HG03354 (cell line): ENCODE data around the gene ADARB2.

Experiments
- ATAC-seq: cut with Tn5 transposase; IDR thresholded peaks from one replicate; pipeline ENCODE4 v1.9.1; 2021; ENCODE audit warnings: mild to moderate bottlenecking; ENCODE audit not compliant: unreplicated experiment, poor library complexity, severe bottlenecking

ADARB2 gene

DNA sequence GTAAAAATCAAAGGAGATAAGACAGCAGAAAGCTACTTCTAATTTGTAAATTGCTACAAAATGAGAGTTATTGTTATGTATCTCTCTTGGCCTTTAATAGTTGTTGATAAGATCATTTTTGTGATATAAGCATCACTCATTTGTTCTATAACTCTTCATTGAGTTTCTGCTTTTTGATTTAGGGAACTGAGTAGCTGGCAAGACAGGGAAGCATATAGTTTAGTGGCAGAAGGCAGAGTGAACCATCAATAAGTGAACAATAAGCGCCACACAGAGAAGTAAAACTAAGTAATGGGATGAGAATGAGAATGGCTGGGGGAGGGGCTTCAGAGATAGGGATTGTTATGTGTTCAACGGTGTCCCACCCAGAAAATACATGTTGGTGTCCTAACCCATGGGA lies 245.4 kb downstream of the ADARB2 start:
- ATAC-seq: no peak

DNA sequence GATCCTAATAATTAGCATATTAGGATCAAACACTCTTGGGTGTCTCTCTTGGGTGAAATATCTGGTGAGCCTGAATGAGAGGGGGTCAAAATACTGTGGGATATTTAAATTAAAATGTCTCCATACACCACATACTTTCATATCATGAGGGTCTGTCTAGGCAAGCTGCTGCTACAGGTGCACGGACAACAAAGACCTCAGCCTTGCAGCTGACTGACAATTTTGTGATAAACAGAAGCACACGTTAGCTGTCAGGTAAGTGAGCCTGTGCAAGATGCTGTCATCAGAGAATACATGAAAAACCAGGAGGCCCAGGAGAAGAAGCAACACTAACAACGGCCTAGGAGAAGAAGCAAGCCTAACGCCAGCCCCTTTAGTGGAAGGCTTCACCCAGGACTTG lies 247.5 kb downstream of the ADARB2 start:
- no peak for ATAC-seq

DNA sequence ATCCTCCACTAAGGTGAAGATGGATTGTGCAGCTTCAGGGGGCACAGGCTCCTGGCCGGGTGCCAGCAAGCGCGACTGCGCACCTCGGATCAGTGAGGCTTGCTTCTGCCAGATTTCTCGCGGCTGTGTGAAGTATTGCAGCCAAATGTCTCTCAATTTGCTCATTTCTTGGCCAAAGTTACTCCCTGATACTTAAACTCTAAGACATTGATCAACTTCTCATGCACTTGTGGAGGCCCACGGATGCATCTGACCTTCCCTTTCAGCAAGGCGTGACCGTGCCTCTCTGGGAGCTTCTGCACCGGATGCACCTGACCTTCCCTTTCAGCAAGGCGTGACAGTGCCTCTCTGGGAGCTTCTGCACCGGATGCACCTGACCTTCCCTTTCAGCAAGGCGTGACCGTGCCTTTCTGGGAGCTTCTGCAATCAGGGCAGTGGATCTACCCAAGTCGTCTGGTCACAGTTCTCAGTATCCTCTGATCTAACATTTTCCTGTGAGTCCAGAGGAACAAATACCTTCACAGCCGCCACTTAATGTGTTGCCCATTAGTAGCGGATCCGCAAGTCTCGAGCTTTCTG lies 248.3 kb downstream of the ADARB2 start:
- ATAC-seq: peak; percentile 96

DNA sequence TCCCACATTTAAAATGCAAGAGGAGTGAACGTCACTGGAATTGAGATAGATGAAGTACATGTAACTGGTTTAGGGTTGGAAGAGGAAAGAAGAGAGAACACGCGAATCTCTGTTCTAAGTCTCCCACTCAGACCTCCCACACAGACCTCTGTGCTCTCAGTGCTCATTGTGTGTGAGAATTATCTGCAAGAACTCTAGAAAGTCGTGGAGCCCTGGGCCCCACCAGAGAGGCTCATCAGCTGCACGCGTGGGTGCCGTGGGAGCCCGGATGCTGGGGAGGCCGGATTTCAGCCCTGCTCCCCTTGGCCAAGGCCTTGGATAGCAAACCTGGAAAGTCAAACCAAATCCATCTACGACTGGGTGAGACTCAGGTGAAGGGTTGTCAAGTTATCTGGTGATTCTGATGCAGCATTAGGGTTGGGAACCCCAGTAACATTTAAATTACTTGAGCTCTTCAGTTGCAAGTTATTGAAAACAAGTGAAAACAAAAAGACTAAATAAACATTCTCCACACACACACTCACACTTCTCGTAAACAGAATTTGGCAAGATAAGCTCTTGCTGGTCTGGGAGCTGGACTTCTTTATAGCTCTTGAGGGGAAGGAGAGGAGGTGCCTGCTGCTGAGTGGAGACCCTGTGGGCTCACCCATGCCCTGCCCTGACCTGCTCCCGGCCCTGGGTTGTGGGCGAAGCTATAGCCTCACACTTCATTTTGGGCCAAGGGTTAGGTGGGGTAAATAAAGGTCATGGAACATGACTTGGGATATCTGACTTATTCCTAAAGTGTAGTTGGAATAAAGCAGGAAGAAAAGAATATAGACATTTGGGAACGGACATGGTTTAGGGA lies 250.3 kb downstream of the ADARB2 start:
- no peak for ATAC-seq

DNA sequence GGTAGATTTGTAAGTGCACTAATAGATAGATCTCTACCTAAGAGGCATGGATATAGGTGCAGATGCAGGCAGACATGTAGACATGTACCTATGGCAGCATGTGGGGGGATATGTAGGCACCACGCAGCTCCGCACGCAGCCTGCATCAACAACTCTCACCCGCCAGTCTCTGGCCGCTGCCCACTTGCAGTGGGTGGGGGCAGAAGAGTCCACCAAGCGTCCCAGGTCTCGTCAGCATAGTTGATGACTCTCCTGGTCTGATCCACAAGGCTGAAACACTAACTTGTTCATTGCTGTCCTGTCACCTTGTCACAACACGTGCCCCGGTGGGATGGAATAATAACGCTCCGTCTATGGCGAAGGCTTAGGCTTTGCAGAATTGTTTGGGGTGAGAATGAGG lies 252.0 kb downstream of the ADARB2 start:
- no peak for ATAC-seq

DNA sequence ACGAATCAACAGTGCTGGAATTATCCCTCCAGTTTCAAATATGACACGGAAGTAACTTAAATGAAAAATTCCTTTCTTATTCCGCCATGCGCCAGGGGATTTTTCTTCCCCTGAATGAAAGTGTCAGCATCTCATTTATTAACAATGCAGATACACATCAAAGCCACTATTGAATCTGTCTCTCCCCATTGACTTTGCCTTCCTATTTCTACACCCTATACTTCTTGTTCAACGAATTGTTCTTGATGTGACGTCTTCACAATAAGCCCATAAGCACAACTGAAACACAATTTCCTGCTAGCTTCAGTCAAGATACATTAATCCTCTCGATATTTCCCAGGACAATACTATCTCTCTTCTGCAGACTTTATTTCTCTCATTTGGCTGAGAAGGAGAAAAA lies 253.5 kb downstream of the ADARB2 start:
- no peak for ATAC-seq

DNA sequence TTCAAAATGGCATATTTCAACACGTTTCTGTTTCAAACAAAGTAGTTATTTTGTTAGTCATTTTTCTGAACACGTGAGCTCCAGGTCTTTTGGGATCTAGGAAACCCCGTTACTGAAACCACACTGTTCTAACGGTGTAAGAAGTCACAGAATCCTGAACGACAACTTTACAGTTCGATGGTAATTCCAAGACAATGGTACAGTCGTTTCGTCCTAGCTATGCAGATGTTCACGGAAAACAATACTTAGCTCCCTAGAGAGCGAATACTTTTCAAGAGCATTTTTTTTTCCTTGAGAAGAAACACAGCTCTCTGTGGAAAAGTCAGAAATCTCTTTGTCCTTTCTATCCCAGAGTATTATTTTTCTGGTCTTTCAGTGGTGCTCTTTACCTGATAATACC lies 254.1 kb downstream of the ADARB2 start:
- no peak for ATAC-seq

DNA sequence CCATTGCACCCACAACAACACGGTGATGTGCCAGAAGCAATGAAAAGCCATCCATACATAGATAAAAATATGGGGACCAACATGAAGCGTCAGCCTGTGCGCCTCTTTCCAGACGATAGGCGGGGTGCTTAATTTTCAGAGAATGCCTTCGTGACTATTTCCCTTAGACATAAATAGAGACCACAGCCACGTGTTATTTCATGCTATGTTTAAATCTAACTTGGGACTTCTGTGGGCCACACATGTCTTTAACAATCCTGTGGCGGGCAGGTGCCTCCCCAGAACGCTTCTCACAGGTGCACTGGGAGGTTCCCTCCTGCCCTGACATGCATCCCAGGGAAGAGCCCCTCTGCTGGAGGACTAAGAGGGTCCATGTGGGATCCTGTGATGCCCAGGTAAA lies 259.7 kb downstream of the ADARB2 start:
- ATAC-seq: no peak

DNA sequence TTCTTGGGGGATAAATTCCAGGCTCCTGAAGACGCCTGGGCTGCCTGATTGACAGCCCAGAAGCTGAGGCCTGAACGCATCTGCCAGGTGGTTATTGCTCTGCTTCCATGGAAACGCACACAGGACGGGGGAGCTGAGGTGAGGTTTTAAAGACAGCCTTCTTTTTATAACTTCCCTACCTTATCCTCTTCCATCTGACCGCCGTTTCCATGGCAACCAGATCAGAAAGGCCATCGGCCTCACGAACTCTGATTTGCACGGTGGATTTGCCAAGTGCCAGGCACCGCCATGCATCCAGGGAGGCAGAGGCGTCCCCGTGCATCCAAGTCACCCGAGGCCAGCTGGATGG lies 260.9 kb downstream of the ADARB2 start:
- no peak for ATAC-seq

DNA sequence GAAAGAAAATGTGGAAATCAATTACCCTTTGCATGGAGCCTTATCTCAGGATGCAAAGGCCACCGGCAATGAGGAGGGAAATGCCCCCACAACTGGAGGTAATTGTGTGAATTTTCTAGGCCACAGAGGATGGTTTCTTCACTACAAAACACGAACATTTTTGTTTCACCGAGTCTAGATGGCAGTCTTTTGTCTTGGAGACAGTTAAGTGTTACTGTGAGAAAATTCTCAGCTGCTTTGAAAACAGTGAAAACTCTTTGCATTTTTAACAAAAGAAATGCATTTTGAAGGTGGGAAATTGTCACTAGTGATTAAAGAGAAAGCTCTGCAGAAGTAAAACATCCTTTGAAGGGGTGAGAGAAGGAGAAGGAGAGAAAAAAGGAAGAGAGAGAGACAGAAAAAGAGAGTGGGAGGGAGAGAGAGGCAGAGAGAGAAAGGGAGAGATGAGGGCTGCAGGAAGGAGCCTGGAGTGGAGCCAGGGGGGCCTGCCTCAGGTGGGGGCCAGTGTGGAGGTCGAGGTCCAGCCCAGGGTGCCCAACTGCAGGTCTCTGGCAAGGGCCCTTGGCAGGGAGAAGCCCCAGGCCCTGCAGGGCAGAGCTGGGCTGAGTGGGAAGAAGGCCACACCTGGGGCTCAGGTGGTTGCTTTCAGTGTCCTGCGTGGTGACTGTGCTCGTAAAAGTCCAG lies 261.4 kb downstream of the ADARB2 start:
- no peak for ATAC-seq

DNA sequence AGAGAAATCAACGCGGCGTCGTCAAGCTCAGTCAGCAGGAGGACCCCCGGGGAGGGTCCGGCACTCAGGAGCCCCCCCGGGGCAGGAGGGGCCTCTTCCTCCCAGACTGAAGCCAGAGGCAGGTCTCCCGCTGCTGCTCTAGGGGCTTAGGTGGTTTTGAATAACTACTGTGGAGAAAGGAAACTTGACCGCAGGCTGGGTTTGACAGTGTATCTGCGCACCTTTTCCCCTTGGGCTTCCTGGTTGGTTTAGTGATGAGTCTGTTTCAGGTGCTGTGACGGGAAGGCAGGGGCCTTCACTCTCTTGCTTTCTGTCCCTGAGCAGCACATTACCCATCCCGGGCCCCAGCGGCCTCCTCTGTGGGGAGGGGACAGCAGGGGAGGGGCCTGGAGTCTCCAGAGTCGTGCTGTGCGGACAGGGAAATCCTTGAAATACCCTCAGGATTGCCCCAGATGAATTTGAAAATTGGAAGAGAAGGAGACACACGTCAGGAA lies 262.2 kb downstream of the ADARB2 start:
- peak; percentile 52 for ATAC-seq

DNA sequence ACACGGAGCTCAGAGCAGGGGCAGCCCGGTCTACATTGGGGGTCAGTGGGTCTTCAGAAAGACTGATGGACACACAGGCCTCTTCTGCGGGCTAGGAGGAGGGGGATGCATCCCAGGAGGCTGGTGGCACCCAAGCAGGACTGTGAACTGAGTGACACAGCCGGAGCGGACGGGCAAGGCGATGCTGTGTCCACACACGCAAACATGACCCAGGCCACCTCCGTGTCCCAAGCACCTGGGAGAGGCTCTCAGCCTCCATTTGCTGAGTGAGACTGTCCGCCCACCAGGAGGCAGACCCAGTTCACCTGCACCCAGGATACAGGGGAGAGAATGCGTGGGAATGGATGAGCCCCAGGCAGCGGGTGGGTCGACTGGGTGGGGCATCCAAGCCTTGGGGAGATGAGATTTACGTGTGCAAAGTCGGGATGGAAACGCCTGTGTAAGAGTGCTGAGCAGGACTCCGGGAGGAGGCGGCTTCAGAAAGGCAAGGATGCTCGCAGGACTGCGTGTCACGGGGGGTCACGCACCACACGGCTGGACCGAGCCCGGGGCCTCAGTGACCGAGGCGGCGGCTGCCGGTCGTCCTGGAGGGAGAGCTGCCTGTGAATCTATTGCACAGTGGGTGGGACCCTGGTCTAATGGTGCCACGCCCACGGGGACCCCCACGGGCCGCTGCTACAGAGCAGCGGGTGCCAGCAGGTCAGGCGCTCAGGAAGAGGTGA lies 262.8 kb downstream of the ADARB2 start:
- ATAC-seq: peak; percentile 6

DNA sequence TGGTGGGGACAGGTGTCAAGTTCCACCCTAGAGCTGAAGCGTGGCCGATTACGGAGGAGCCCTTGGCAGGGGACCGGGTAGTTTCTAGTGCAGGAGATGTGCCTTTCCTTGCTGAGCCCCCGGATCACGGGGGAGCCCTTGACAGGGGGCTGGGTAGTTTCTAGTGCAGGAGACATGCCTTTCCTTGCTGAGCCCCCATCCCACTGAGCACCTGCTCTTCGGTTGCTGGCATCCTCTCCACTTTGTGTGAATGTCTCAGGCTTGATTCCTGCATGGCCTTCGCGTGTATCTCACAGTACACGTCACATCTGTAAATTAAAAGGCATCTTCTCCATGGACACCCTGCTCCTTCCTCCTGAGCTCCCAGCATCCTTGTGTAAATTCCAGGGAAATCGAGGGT lies 263.5 kb downstream of the ADARB2 start:
- ATAC-seq: no peak

DNA sequence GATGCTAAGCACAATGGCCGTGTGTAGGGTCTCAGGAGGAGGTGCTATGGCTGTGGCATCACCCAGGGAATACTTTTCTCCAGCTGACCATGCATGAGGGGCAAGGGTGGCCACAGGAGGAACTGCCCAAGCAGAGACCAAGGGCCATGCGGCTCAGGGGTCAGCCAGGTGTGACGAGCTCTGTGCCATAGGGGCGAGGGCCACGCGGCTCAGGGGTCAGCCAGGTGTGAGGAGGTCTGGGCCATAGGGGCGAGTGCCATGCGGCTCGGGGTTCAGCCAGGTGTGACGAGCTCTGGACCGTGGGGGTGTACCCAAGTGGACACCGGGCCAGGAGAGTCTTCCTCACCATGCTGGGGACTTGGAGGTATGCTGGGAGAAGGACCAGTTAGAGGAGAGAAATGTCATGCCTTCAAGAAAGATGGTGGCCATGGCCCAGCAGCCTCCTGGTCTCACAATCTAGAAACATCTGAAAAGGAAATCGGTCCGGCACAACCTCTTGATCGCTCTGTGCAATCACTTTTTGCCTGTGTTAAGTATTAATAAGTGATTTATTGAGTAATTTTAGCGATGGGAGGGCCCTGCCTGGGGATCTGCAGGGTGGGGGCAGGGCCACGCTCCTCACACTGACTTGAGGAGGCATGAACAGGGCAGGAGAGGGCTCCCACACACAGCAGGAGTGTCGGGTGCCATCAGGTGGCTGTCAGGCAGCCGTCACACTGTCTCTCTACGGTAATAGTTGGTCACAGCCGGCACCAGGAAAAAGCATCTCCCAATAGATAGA lies 265.0 kb downstream of the ADARB2 start:
- ATAC-seq: no peak

DNA sequence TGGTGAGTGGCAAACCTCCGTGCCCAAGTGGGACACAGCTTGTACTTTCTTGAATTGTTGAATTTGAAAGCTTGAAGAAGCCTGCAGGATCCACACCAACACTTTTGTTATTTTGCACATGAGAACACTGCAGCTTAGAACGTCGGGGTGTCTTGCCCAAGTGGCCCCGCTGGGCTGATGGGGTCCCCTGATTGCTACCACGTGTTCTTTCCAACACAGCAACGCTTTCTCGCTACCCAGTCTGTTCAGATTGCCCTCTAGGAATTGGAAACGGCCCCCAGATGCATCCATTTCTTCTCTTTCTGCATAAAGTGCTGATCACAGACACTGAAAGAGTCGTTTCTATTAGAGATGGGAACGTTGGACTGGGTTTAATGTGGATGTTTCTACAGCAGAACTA lies 268.5 kb downstream of the ADARB2 start:
- no peak for ATAC-seq

DNA sequence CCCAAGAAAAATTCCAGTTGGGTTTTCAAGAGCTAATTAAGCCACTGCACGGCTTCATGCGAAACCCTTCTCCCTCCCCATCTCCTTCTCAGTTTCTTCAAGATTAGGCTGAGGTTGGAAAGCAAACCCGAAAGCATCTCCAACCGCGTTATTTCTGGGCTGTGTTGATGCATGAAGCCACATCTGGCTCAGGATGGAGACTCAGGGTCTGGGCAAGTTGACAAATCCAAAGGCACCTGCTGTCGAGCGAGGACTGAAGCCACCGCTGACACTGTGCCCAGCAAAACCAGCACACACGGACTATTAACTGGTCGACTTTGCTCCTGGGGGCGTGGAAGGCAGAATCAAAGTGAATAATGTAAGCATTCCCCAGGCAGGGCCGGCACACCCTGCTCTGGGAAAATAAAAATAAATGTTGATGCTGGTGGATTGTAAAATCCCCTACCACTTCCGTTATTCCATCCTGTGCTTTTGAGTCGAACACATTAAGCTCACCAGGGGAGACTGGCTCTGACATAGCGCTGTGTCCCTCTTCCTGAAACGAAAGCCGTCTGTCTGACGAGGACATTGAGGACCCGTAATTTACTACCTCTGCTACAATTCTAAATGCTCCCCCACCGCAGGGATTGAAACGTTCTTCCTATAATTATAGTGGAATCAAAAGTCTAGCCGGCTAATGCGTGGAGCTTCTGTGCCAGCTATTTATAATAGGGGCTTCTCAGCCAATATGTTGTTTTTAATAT lies 269.8 kb downstream of the ADARB2 start:
- ATAC-seq: no peak

DNA sequence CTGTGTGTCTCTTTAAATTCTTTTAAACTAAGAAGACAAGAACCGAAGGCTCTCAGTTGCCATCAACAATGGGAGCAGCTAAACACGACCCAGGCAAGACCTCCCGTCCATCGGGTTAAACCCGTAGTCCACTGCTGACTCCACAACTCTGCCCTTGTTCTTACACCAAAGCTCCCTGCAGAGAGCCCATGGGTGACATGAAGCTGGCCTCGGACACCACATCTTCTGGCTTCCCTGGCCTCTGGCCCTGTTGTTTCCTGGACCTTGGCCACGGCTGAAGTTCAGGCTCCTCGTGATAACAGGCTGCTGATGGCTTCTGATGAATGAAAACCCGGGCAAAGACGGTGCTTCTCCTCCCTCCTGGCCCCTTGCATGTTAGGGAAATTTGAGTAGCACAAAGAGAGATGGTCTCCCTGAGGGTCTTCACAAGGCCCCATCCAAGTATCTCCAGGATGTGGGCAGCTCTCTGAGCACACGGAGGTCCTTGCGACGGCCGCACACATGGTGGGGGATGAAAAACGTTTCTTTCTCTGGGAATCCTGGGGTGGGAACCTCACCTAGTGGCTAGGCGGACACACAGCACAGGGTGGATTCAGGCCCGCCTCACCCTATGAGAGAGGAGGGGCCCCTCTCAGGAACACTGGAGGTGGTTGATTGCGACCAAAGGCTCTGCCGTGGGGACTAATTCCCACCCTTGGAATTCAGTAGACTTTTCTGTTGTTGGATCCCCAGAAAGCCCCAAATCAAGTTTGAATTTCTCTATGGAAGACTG lies 271.1 kb downstream of the ADARB2 start:
- peak; percentile 2 for ATAC-seq

DNA sequence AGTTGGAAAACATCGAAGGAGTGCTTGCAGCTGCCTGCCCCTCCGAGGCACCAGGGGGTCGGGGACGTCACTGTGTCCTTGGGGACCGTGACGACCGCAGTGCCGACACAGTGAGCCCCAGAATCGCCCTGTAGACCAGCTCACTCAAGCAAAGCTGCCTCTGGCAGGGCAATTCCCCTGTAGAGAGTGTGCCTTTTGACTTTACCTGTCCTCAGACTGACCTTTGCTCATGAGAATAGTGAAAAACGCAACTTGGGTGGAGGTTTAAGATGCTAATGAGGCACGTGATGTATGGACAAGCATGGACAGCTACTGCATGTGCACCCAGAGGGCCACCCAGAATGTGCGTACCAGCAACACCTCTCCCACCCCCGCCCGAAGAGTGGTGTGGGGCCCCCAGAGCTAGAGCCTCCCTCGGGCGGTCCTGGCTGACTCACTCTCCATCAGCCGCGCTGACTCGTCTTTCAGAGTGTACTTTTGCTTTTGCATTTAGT lies 271.9 kb downstream of the ADARB2 start:
- ATAC-seq: peak; percentile 77
